GM21528 (cell line): ENCODE results near the gene PPM1H.

Experiments
- ATAC-seq: cut with Tn5 transposase; IDR thresholded peaks from one replicate; pipeline ENCODE4 v1.9.1; 2021; ENCODE audit warnings: mild to moderate bottlenecking, moderate library complexity; ENCODE audit not compliant: unreplicated experiment, low FRiP score

PPM1H gene

GRCh38 chr12:62720025-62720424, 214.9 kb downstream of the PPM1H start:
- no peak for ATAC-seq

GRCh38 chr12:62718762-62719426, 216.1 kb downstream of the PPM1H start:
- no peak for ATAC-seq

- no peak for ATAC-seq
Observed at GRCh38 chr12:62717643-62718042, 217.3 kb downstream of the PPM1H start.

GRCh38 chr12:62716866-62717525, 218.0 kb downstream of the PPM1H start:
- ATAC-seq = no peak

GRCh38 chr12:62716037-62716436, 218.9 kb downstream of the PPM1H start:
- no peak for ATAC-seq

- no peak for ATAC-seq
Observed at GRCh38 chr12:62714774-62715721, 219.9 kb downstream of the PPM1H start.

GRCh38 chr12:62714181-62714773, 220.7 kb downstream of the PPM1H start:
- no peak for ATAC-seq

- no peak for ATAC-seq
Observed at GRCh38 chr12:62713723-62714122, 221.2 kb downstream of the PPM1H start.

- ATAC-seq = no peak
Observed at GRCh38 chr12:62712681-62713573, 222.0 kb downstream of the PPM1H start.

GRCh38 chr12:62711631-62712241, 223.2 kb downstream of the PPM1H start:
- no peak for ATAC-seq

GRCh38 chr12:62709311-62709710, 225.6 kb downstream of the PPM1H start:
- no peak for ATAC-seq

- no peak for ATAC-seq
Observed at GRCh38 chr12:62707939-62708338, 227.0 kb downstream of the PPM1H start.

GRCh38 chr12:62705846-62706245, 229.1 kb downstream of the PPM1H start:
- no peak for ATAC-seq

GRCh38 chr12:62703011-62703380, 232.0 kb downstream of the PPM1H start:
- no peak for ATAC-seq

- ATAC-seq = no peak
Observed at GRCh38 chr12:62701492-62701891, 233.5 kb downstream of the PPM1H start.

- no peak for ATAC-seq
Observed at GRCh38 chr12:62700091-62700880, 234.7 kb downstream of the PPM1H start.

GRCh38 chr12:62698701-62699101, 236.2 kb downstream of the PPM1H start:
- ATAC-seq = no peak

- no peak for ATAC-seq
Observed at GRCh38 chr12:62697893-62698292, 237.1 kb downstream of the PPM1H start.

- no peak for ATAC-seq
Observed at GRCh38 chr12:62695696-62696095, 239.3 kb downstream of the PPM1H start.
